ENCODE measurements around the gene COL26A1.
A peak's percentile ranks its signal among the peaks of the same experiment; 100 is the strongest.
"Not testable (repeated sequence)": the region's sequence is repeated elsewhere in the genome, so short reads cannot be mapped to it uniquely, and the experiment has no call there.

The COL26A1 gene

DNA sequence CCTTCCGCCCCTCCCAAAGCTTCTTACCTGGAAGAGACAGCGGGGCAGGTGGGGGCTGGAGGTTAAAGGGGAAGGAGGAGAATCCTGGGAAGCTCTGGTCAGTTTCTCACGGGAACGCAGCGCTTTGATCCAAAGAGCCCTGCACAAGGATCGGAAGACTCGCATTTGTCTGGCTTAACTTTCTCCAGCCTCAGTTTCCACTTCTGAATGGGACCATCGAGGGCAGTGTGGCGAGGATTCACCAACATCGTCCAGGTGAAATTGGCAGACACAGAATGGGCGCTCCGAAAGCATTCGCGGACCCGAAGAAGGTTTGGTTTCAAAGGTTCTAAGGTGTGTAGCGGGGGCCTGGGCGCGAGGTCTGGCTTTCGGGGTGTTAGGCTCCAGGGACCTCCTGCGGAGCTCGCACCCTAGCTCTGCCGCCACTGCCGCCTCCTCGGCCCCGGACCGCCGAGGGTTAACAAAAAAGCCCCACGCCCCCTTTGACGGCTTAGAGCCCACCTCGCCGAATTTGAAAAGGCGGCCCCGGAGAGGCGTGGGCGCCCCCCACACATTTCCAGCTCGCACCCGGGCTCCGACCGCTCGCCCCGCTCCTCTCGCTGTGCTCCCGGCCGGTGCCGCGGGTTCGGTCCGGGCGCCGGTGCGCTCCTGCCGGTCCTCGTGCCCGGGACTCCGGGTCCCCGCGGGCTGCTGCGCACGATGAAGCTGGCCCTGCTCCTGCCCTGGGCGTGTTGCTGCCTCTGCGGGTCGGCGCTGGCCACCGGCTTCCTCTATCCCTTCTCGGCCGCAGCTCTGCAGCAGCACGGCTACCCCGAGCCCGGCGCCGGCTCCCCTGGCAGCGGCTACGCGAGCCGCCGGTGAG is at the start of gene COL26A1:
COL26A1 (plus strand) TSS at position 542 of the 862 bp plus-strand sequence; CDS start at position 700, 158 bp downstream.
- no peak for DNase-seq

- no peak for DNase-seq
These were observed 47.3 kb upstream of the COL26A1 start for GRCh38 chr7:101315336-101315735.

- DNase-seq: no peak
These were observed 43.3 kb upstream of the COL26A1 start for GRCh38 chr7:101319401-101319800.

GRCh38 chr7:101321491-101322401 is 40.9 kb upstream of the COL26A1 start, which contains the start of gene IFT22:
Gene IFT22 (minus strand): TSS chr7:101321812. CDS start chr7:101321709, 103 bp downstream.
- DNase-seq: peak; percentile 84

- DNase-seq: no peak
These were observed 34.5 kb upstream of the COL26A1 start for GRCh38 chr7:101328159-101328558.

DNA sequence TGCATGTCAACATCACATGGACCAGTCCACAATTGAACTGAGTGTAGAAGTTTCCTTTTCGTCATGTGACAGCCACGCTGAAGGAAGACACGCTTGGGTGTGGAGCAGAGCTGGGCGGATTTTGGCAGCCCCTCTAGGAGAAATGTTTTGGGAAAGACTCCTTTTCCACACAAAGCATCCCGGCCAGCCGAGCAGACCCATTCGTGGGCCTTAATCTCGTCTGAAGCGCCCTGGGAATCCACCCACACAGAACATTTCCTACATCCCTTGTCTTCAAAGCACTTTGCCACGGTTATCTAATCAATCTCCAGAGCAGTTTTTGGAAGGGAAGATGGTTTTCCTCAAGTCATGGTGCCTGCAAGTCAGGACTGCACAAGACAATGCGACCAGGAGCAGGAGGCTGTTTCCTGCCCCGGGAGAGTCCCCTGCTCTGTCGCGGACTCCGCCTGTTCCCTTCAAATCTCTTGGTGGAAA is 32.6 kb upstream of the COL26A1 start:
- DNase-seq: no peak

DNA sequence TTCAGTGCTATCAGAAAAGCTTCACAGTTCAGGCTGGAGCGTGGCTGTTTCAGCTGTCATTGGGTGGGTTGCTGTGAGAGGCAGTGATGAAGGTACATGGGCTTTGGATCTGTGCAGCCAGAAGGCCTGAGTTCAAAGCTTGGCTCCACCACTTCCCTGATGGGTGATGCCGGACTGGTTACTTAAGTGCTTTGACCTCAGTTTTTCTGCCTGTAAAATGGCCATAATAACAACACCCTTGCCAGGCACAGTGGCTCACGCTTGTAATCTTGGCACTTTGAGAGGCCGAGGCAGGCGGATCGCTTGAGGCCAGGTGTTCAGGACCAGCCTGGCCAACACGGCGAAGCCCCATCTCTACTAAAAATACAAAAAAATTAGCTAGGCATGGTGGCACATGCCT is 30.6 kb upstream of the COL26A1 start:
- no peak for DNase-seq

GRCh38 chr7:101333912-101334311 is 28.8 kb upstream of the COL26A1 start:
- no peak for DNase-seq

DNA sequence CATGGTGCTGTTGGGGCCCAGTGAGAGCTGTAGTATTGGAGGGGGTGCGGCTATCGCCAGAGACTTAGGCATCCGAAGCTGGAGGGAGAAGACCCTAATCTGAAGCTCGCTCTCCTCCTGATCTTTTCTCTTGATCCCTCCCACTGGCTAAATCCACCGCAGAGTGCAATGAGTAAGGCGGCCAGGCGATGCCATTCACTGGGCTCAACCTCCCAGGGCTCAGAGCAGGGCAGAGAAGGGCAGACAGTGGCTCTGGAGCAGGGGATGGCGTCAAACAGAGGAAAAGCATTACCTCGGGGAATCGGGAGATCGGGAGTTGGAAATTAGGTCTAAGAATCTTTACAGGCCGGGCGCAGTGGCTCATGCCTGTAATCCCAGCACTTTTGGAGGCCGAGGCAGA is 22.3 kb upstream of the COL26A1 start:
- DNase-seq: no peak

- DNase-seq: no peak
These were observed 19.8 kb upstream of the COL26A1 start for GRCh38 chr7:101342892-101343291.

GRCh38 chr7:101347477-101347876 is 15.2 kb upstream of the COL26A1 start:
- DNase-seq: no peak

DNA sequence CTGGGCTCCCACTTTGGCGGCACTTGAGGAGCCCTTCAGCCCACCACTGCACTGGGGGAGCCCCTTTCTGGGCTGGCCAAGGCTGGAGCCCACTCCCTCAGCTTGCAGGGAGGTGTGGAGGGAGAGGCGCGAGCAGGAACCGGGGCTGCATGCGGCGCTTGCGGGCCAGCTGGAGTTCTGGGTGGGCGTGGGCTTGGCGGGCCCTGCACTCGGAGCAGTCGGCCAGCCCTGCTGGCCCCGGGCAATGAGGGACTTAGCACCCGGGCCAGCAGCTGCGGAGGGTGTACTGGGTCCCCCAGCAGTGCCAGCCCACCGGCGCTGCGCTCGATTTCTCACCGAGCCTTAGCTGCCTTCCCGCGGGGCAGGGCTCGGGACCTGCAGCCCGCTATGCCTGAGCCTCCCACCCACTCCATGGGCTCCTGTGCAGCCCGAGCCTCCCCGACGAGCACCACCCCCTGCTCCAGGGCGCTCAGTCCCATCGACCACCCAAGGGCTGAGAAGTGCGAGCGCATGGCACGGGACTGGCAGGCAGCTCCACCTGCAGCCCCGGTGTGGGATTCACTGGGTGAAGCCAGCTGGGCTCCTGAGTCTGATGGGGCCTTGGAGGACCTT is 14.1 kb upstream of the COL26A1 start:
- not testable (repeated sequence) for DNase-seq

- DNase-seq: not testable (repeated sequence)
These were observed 13.4 kb upstream of the COL26A1 start for GRCh38 chr7:101349300-101349699.

DNA sequence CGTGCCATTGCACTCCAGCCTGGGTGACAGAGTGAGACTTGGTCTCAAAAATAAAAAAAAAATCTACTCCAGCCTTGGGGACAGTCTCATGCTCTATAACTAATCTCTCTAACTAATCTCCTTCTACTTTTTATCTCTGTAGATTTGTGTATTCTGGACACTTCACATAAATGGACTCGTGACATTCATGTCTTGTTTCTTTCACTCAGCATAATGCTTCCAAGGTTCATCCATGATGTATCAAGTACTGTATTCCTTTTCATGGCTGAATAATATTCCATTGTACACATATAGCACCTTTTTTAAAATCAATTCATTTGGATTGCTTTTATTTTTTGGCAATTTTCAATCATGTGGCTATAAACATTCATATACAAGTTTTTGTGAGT is 9.8 kb upstream of the COL26A1 start:
- no peak for DNase-seq

DNA sequence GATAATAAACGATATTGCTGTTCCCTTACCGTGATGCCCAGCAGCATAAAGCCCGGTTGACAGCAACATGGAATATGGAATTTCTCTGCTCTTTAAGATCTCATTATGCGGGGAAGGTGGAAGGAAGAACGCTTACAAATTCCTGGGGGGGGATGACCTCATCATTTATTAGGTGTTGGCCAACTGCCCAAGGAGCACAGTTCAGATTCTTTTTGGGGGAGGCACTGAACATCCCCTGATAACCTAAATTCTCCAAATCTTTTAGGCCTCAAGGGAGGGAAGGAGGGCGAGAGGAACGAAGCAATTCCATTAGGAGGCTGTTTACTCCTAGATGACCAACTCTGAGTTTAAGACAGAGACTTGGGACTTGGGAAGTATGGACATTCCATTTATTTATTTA is 5.2 kb upstream of the COL26A1 start:
- DNase-seq: no peak

- no peak for DNase-seq
These were observed 590 bp downstream of the COL26A1 start for GRCh38 chr7:101363196-101363733.

DNA sequence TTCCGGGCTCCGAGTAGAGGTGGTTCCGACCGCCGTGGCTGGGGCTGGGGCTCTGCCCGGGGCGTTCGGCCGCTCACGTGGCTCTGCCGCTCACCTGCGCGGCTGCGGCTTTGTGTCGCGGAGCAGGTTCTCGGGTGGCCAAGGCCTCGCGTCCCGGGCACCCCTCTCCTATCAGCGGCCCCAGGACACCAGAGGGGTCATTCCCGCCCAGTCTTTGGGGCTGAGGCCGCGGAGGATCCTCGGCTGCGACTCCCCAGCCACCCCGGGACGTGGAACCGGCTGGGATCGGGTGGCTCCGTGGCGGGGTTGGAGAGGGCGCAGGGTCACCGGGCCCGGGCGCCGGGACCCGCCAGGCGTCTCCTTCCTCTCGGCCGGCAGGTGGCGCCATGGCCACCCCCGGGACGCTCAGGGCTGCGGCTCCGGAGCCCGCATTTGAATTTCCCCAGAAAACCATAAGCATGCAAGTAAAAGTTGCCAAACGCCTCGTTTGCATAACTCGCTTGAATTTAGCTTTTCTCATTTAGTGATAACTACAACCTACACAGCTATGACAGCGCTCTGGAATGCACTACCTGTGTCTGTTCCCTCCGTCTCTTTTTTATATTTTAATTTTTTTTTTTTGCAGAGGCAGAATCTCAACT is 1.2 kb downstream of the COL26A1 start:
- no peak for DNase-seq

DNA sequence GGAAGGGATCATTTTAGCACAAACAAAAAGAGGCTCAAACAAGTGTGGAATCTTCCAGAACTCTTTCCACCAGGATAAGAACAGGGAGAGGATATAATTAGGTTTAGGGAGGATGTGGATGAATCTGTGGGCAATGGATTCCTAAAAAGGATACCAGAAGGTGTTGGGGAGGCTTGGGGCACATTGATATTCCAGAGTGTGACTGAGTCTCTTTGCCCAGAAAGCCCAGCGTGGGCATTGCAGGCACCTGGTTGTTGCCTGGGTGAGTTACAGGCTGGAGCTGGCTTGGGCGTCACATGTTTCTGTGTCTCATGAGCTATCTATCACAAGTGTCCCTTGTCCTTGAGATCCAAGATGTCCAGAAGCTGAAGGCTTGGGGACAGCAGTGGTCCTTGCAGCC is 3.3 kb downstream of the COL26A1 start:
- DNase-seq: no peak

GRCh38 chr7:101367676-101368075 is 5.0 kb downstream of the COL26A1 start:
- DNase-seq: no peak

DNA sequence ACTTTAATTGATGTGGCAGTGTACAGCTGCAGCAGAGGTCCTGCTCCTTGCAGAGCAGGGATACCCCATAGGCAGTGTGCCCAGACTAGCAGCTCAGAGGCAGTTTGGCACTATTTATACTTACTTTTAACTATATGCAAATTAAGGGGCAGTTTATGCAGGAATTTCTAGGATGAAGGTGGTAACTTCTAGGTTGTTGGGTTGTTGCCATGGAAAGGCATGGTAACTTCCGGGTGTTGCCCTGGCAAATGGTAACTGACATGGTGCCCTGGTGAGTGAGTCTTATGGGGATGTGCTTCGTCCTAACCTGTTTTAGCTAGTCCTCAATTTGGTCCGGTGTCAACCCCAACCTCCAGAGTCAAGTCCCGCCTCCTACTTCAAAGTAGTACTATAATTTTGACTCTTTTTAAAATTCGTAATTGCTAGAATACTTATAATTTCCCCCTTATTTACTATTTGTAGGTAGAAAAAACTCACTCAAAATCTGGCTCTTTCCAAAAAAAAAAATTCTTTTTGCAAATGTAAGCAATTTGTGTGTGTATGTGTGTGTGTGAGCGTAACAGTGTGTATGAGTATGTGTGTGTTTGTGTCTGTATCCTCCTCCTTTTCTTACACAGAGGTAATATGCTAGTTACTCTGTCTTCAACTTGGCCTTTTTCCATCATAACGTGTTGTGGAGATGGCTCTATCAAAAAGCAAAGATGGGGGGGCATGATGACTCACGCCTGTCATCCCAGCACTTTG is 5.9 kb downstream of the COL26A1 start:
- DNase-seq: no peak

GRCh38 chr7:101370836-101371235 is 8.2 kb downstream of the COL26A1 start:
- DNase-seq: no peak
